ENCODE data around the gene RABL6. TPM values are rescaled to one million over a fixed set of nuclear protein-coding genes. Genes with fewer than 3 reads are reported as not detected.
"Not testable (repeated sequence)": the region's sequence is repeated elsewhere in the genome, so short reads cannot be mapped to it uniquely, and the experiment has no call there.

RABL6 gene
- total RNA-seq, 4 donors from 2014 or later, result 54.9 to 70.7 (median 61.5) TPM

GRCh38 chr9:136867480-136867879, 59.7 kb downstream of the RABL6 start:
- H3K36me3 ChIP-seq, result peaks cover 11 to 21% (median 13%) of the 10 kb centered on the region in 3 donors
- intact Hi-C loops (cut with DNase I), result no loop called here
- no peak for DNase-seq
- no peak overlapping the region for H3K27ac ChIP-seq
- peaks cover 13 to 35% (median 16%) of the 10 kb centered on the region in 3 donors for H3K4me1 ChIP-seq
- TF ChIP-seq, protein P1, sequence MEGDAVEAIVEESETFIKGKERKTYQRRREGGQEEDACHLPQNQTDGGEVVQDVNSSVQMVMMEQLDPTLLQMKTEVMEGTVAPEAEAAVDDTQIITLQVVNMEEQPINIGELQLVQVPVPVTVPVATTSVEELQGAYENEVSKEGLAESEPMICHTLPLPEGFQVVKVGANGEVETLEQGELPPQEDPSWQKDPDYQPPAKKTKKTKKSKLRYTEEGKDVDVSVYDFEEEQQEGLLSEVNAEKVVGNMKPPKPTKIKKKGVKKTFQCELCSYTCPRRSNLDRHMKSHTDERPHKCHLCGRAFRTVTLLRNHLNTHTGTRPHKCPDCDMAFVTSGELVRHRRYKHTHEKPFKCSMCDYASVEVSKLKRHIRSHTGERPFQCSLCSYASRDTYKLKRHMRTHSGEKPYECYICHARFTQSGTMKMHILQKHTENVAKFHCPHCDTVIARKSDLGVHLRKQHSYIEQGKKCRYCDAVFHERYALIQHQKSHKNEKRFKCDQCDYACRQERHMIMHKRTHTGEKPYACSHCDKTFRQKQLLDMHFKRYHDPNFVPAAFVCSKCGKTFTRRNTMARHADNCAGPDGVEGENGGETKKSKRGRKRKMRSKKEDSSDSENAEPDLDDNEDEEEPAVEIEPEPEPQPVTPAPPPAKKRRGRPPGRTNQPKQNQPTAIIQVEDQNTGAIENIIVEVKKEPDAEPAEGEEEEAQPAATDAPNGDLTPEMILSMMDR (IDR thresholded peaks at IDR 0.05), result no peak
- TF ChIP-seq POLR2A (IDR thresholded peaks at IDR 0.05), result no peak
- no peak overlapping the region for H3K4me3 ChIP-seq
- no peaks in the 10 kb centered on the region for H3K27me3 ChIP-seq
- no peaks in the 10 kb centered on the region for H3K9me3 ChIP-seq
- whole genome bisulfite sequencing, 2 donors, result 95 to 96% methylated on average over 9 to 17 of the region's 18 CpGs

- TF ChIP-seq, protein P1 (IDR thresholded peaks at IDR 0.05), result no peak
- TF ChIP-seq POLR2A (IDR thresholded peaks at IDR 0.05), result no peak
- H3K27ac ChIP-seq, result no peak overlapping the region
- no peak overlapping the region for H3K4me3 ChIP-seq
- no peaks in the 10 kb centered on the region for H3K9me3 ChIP-seq
- peaks cover 6 to 17% (median 8%) of the 10 kb centered on the region in 3 donors for H3K36me3 ChIP-seq
- H3K27me3 ChIP-seq, result no peaks in the 10 kb centered on the region
- no peak for DNase-seq
- 96 to 97% methylated on average over 16 to 17 of the region's 18 CpGs for WGBS, 2 donors
- intact Hi-C loops (cut with DNase I), result no loop called here
- peaks cover 13 to 35% (median 16%) of the 10 kb centered on the region in 3 donors for H3K4me1 ChIP-seq
These were observed 60.2 kb downstream of the RABL6 start for GRCh38 chr9:136867917-136868316.

- no peaks in the 10 kb centered on the region for H3K9me3 ChIP-seq
- DNase-seq, result no peak
- peaks cover 13 to 31% (median 16%) of the 10 kb centered on the region in 3 donors for H3K4me1 ChIP-seq
- 94 to 95% methylated on average over 4 to 10 of the region's 11 CpGs for WGBS, 2 donors
- no peak overlapping the region for H3K27ac ChIP-seq
- no peaks in the 10 kb centered on the region for H3K27me3 ChIP-seq
- intact Hi-C loops (cut with DNase I), result no loop called here
- no peak for TF ChIP-seq POLR2A (IDR thresholded peaks at IDR 0.05)
- TF ChIP-seq, protein P1 (IDR thresholded peaks at IDR 0.05), result no peak
- no peak overlapping the region for H3K4me3 ChIP-seq
- H3K36me3 ChIP-seq, result peaks cover 0 to 10% (median 1%) of the 10 kb centered on the region in 3 donors
These were observed 60.9 kb downstream of the RABL6 start for GRCh38 chr9:136868644-136869043.

DNA sequence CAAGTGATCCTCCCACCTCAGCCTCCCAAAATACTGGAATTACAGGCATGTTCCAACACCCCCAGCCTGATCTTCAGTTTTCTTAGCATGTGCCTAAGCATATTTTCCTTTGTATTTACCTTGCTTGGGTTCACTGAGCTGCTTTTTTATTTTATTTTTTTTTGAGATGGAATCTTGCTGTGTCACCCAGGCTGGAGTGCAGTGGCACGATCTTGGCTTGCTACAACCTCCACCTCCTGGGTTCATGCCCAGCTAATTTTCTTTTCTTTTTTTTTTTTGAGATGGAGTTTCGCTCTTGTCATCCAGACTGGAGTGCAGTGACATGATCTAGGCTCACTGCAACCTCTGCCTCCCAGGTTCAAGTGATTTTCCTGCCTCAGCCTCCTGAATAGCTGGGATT, 61.9 kb downstream of the RABL6 start:
- H3K9me3 ChIP-seq; DNase-seq; H3K27me3 ChIP-seq; H3K27ac ChIP-seq; H3K4me3 ChIP-seq; intact Hi-C loops (cut with DNase I); H3K36me3 ChIP-seq: not testable (repeated sequence)
- WGBS, 2 donors, result 61 to 66% methylated on average over 2 of the region's 2 CpGs
- H3K4me1 ChIP-seq, result peaks cover 9 to 22% (median 16%) of the 10 kb centered on the region in 3 donors

GRCh38 chr9:136875155-136875554, 67.4 kb downstream of the RABL6 start:
- DNase-seq, result no peak
- H3K4me1 ChIP-seq, result peaks cover 0 to 5% (median 0%) of the 10 kb centered on the region in 3 donors
- intact Hi-C loops (cut with DNase I), result no loop called here
- WGBS, 2 donors, result 95 to 97% methylated on average over 6 of the region's 6 CpGs
- H3K4me3 ChIP-seq, result no peak overlapping the region
- no peak for TF ChIP-seq POLR2A (IDR thresholded peaks at IDR 0.05)
- TF ChIP-seq, protein P1 (IDR thresholded peaks at IDR 0.05), result no peak
- H3K27me3 ChIP-seq, result no peaks in the 10 kb centered on the region
- H3K9me3 ChIP-seq, result no peaks in the 10 kb centered on the region
- H3K27ac ChIP-seq, result no peak overlapping the region
- no peaks in the 10 kb centered on the region for H3K36me3 ChIP-seq

- Histone ChIP-seq H3K27me3 (no peaks in the 10 kb centered on the region), H3K27ac (no peak overlapping the region), H3K36me3 (no peaks in the 10 kb centered on the region), H3K4me3 (no peak overlapping the region), H3K9me3 (no peaks in the 10 kb centered on the region), H3K4me1 (peaks cover 0 to 7% (median under 1%) of the 10 kb centered on the region in 3 donors)
- WGBS, 2 donors, result 89 to 91% methylated on average over 1 to 4 of the region's 5 CpGs
- DNase-seq, result no peak
- TF ChIP-seq, protein P1 (IDR thresholded peaks at IDR 0.05), result no peak
- no peak for TF ChIP-seq POLR2A (IDR thresholded peaks at IDR 0.05)
- intact Hi-C loops (cut with DNase I), result no loop called here
These were observed 68.7 kb downstream of the RABL6 start for GRCh38 chr9:136876476-136876875.

All from esophagus squamous epithelium (tissue), 5 donors.